Muscle of leg (tissue), 11 donors: ENCODE results near the gene CORO1C. TPM values are rescaled to one million over a fixed set of nuclear protein-coding genes. Genes with fewer than 3 reads are reported as not detected.
"Not testable (repeated sequence)": the region's sequence is repeated elsewhere in the genome, so short reads cannot be mapped to it uniquely, and the experiment has no call there.

Experiments
- DNase-seq: peaks from one replicate; pipeline ENCODE4 v3.0.0; 2013
- H3K27ac ChIP-seq: one replicate; pipeline ENCODE4 v1.5.1; 2013; ENCODE audit warnings: mild to moderate bottlenecking, low read length, control low read depth
- H3K27me3 ChIP-seq: one replicate; pipeline ENCODE4 v1.6.1; 2013; ENCODE audit warnings: low read length; ENCODE audit not compliant: control insufficient read depth, insufficient read depth
- H3K36me3 ChIP-seq: one replicate; pipeline ENCODE4 v1.6.1; 2013; ENCODE audit warnings: low read length; ENCODE audit not compliant: control insufficient read depth, insufficient read depth
- H3K4me1 ChIP-seq: one replicate; pipeline ENCODE4 v1.6.1; 2013; ENCODE audit warnings: low read length; ENCODE audit not compliant: control insufficient read depth, insufficient read depth
- H3K4me3 ChIP-seq: one replicate; pipeline ENCODE4 v1.5.1; 2013; ENCODE audit warnings: low read length, control low read depth
- H3K9me3 ChIP-seq: replicated peaks from 2 replicates; pipeline ENCODE4 v1.6.1; 2013; ENCODE audit warnings: low read depth, low read length; ENCODE audit not compliant: control insufficient read depth
- WGBS: methylation state at CpG from one replicate; pipeline ENCODE4 v1.1.5; 2013; ENCODE audit warnings: missing lambda C conversion rate; ENCODE audit not compliant: insufficient coverage; 5-methylcytosine and 5-hydroxymethylcytosine counted together
- polyA plus RNA-seq, 8 donors: library from polyadenylated mRNA; unstranded; fragments of 120-200 nt; gene quantifications; one replicate each; pipeline versions ENCODE4 v1.2.1 to v1.2.3, GENCODE V29; 2013; ENCODE audit warnings: inconsistent platforms in 1 of 8, low replicate concordance in 1 of 8; ENCODE audit not compliant: insufficient read length in 8 of 8, insufficient read depth in 1 of 8
- total RNA-seq: library from RNA; stranded (reverse); fragments of 120-200 nt; gene quantifications from one replicate; pipeline ENCODE4 v1.2.4, GENCODE V29; 2013

The CORO1C gene
- total and polyA plus RNA-seq, 9 donors, result 56.1 to 100 (median 70.0) TPM

DNA sequence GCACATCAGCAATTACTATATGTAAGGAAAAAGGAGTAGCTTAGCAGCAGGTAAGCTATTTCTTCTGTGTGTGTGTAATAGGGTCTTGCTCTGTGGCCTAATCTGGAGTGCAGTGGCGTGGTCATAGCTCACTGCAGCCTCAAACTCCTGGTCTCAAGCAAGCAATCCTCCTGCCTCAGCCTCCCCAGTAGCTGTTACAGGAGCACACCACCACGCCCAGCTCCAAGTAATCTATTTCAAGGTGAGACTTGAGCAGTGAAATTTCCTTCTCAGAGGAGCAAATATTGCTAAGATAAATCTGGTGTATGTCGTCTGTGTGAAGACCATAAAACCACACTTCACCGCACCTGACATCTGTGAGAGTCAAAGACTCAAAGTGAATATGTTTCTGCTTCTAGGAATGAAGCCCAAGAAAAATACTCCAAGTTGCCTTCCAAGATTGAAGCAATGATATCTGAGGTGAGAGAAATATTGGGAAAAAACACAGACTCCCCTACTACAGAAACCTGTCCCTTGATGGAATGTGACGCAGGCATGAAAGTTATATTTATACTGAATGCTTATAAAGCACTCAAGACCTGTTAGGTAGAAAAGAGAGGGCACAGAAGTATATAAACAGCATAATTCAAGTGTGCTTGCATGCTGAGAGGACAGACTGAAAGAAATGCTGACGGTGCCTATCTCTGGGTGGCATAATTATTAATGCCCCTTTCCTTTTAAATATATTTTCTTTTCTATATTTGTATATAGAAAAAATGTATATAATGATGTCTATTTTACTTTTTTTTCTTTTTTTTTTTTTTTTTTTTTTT lies 95.1 kb downstream of the CORO1C start:
- peaks cover 73% of the 10 kb centered on the region for H3K4me1 ChIP-seq
- H3K27ac ChIP-seq, result peak overlapping the region; percentile 10

DNA sequence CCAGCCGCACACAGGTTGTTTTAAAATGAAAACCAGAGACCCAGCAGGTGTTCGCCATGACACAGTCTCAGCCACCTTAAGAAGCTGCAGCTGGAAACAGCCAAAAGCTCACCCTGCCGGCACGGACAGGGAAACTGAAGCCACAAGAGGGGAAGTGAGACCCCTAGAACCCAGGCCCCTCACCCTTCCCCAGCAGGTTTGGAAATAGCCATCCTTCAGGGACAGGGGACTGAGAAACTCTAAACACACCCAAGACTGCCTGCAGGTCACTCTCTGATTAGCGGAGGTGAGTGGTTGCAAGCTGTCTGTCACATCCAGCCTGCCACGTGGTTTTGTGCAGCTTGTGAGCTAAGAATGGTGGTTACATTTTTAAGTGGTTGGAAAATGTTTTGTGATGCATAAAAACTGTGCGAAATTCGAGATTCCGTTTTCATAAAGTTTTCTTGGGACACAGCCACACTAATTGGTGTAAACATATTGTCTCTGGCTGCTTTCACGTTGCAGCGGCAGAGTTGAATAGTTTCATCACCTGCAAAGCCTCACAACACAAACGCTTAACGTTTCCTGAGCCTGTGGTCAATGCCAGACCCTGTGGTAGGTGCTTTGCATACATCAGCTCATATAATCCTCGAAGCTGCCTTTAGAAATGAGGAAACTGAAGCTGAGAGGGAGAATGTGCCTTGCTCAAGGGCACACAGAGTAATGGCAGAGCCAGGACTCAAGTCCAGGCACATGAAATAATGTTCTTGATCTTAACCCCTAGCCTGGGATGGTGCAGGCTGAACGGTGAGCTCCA lies 95.9 kb downstream of the CORO1C start:
- 31% methylated on average over 10 of the region's 15 CpGs for WGBS
- Histone ChIP-seq H3K4me3 (no peak overlapping the region), H3K4me1 (peaks cover 71% of the 10 kb centered on the region), H3K36me3 (no peaks in the 10 kb centered on the region), H3K27me3 (peaks cover 3% of the 10 kb centered on the region), H3K9me3 (no peaks in the 10 kb centered on the region), H3K27ac (peak overlapping the region; percentile 63)
- no peak for DNase-seq

More for the DNA sequence above, 95.1 kb downstream of the CORO1C start:
- DNase-seq, result no peak
- Histone ChIP-seq H3K36me3 (peaks cover 3% of the 10 kb centered on the region), H3K4me3 (no peak overlapping the region), H3K27me3 (peaks cover 3% of the 10 kb centered on the region), H3K9me3 (no peaks in the 10 kb centered on the region)
- WGBS, result no CpG with 5 or more reads among the region's 6 CpGs

DNA sequence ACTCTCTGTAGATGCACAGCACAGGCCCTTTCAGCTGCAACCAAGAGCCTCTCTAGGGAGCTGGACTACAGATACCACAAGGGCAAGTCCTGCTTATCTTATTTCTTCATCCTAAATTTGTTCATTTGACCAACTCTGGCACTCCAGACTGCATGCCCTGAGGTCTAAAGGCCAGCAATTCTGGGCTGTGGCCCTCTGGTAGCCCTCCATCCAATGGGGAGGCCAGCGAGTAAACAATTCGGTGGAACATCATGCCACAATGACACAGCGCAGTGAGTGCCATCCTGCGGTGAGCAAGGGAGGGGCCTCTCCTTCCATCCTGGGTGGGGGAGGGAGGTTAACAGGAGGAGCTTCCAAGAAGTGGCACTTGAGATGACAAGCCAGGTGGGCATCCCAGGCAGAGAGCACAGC lies 97.0 kb downstream of the CORO1C start:
- H3K27me3 ChIP-seq, result peaks cover 3% of the 10 kb centered on the region
- peaks cover 78% of the 10 kb centered on the region for H3K4me1 ChIP-seq
- WGBS, result 47% methylated on average over 4 of the region's 4 CpGs
- H3K9me3 ChIP-seq, result no peaks in the 10 kb centered on the region
- no peaks in the 10 kb centered on the region for H3K36me3 ChIP-seq
- DNase-seq, result peak; percentile 64
- no peak overlapping the region for H3K4me3 ChIP-seq
- H3K27ac ChIP-seq, result peak overlapping the region; percentile 77

DNA sequence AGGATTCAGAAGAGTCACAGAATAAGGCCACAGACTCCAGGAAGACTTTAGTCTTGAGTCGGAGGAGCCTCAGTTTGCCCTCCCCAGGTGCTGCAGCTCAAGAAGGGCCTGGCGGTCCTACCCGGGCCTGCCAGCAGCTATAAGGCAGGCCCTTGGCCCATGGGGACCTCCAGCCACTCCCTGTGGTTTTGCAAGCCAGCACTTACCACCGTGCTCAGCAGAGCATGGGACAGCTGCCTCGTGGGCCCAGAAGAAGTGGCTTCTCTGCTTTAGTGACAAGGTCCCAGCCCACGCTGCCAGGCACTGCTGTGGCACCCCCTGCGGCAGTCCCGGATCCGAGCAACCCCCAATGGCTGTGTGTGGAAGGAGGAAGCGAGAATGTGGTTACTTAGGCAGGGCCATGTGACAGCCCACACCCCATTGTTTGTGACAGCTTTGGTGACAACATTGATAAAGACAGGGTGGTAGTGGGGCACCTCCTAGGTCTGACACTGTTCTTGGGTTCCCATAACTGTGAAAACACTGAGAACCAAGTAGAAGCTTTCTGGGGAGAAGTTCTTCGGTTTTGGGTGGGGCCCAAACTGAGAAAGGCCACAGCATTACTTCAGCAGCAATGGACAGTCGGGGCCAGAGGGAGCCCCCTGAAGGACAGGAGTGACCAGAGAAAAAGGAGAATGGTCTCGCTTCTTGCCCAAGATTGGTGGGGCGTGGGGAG lies 97.6 kb downstream of the CORO1C start, which contains the start of gene SELPLG:
TSS of gene SELPLG (minus strand) at position 361 of the 715 bp plus-strand sequence. CDS start 9,587 bp downstream, outside the sequence.
- Histone ChIP-seq H3K9me3 (no peaks in the 10 kb centered on the region), H3K27me3 (peaks cover 3% of the 10 kb centered on the region), H3K36me3 (no peaks in the 10 kb centered on the region), H3K27ac (peak within 1 kb of the TSS; percentile 77), H3K4me1 (peaks cover 77% of the 10 kb centered on the region), H3K4me3 (peak within 1 kb of the TSS; percentile 11)
- DNase-seq, result peak; percentile 62
- 74% methylated on average over 13 of the region's 14 CpGs for WGBS

DNA sequence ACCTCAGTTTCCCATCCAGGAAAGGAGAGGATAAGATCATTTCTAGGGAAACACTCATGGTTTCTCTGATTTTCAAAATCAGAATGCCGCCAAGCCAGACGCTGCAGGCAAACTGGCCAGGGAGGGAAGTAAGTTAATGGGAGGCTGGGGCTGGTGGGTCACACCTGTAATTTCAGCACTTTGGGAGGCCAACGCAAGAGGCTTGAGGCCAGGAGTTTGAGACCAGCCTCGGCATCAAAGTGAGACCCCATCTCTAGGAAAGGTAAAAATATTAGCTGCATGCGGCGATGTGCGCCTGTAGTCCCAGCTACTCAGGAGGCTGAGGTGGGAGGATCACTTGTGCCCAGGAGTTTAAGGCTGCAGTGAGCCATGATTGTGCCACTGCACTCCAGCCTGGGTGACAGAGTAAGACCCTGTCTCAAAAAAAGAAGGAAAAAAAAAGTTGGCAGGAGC lies 98.2 kb downstream of the CORO1C start:
- peak overlapping the region; percentile 11 for H3K4me3 ChIP-seq
- peak overlapping the region; percentile 77 for H3K27ac ChIP-seq

DNA sequence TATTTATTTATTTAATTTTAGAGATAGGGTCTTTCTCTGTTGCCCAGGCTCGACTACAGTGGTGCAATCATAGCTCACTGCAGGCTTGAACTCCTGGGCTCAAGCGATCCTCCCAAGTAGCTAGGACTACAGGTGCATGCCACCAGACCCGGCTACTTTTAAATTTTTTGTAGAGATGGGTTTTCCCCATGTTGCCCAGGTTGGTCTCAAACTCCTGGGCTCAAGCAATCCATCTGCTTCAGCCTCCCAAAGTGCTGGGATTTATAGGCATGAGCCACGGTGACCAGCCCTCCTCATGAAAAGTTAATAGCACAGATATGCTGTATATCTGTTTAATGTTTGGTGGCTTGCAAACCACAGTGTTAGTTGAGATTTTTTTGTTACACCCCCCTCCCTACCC lies 100.1 kb downstream of the CORO1C start:
- peaks cover 65% of the 10 kb centered on the region for H3K4me1 ChIP-seq
- not testable (repeated sequence) for DNase-seq, H3K4me3 ChIP-seq, H3K27ac ChIP-seq, H3K9me3 ChIP-seq, H3K27me3 ChIP-seq, H3K36me3 ChIP-seq
- WGBS, result 86% methylated on average over 2 of the region's 4 CpGs

More for the DNA sequence above, 98.2 kb downstream of the CORO1C start:
- Histone ChIP-seq H3K9me3 (no peaks in the 10 kb centered on the region), H3K4me1 (peaks cover 76% of the 10 kb centered on the region), H3K27me3 (peaks cover 3% of the 10 kb centered on the region), H3K36me3 (no peaks in the 10 kb centered on the region)
- no peak for DNase-seq
- WGBS, result 84% methylated on average over 7 of the region's 7 CpGs

DNA sequence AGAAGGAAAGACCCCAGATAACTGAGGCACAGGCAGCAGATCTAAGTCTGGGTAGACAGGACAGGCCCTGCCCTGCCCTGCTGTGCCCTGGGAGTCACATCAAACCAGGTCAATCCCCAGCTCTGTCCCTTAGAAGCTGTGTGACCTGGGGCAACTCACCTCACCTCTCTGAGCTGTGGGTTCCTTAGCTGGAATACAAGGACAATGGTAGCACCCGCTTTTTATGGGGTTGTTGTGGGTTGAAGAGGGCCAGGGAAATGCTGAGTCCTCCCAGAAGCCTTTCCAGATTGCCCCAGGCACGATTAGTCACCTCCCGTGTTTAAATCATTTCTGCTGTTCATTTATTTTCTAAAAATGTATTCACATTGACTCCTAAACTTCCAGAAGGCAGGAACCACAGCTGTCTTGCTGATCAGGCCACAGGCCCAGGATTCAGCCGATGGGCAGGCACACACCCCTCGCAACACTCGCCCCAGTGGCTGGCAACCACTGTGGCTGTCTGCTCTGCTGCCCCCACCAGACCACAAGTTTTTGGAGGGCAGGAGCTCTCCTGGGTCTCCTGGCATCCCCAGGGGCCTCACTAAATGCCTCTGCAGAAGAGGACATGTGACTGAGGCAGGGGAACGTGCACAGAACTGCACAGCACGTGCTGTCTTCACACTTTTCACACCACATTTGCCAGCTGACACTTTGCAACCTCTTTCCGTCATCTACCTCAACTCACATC lies 100.7 kb downstream of the CORO1C start:
- H3K4me1 ChIP-seq, result peaks cover 60% of the 10 kb centered on the region
- H3K9me3 ChIP-seq, result no peaks in the 10 kb centered on the region
- H3K4me3 ChIP-seq, result no peak overlapping the region
- H3K27ac ChIP-seq, result no peak overlapping the region
- DNase-seq, result no peak
- no peaks in the 10 kb centered on the region for H3K36me3 ChIP-seq
- WGBS, result 65% methylated on average over 5 of the region's 9 CpGs
- H3K27me3 ChIP-seq, result peaks cover 3% of the 10 kb centered on the region

DNA sequence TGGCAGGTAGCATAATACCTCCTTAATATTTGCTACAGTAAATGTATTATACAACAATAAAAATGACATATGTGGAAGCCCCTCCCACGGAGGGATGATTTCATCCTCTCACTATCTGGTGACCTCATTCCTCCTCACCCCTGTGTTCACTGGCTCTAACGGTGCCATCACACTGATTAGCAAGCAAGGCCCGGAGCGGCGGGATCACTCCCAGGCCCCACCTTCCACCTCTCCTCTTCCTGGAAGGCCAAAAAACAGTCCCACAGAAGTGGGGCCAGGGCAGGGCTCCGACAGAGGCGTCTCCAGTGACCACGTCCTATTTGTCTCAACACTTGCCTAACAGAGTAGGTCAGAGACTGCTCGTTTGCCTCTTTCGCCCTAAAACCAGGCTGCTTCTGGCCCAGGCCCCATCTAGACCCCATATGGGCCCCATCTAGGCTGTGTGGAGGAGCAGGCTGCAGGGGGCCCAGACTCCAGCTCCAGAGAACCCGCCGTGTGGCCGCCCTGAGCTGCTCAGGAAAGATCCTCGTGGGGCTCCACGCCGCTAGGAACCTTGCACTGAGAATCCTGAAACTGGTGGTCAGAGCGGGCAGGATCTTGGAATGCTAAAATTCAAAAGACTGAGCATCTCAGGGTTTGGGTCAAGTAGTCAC lies 101.4 kb downstream of the CORO1C start:
- peak overlapping the region; percentile 57 for H3K27ac ChIP-seq
- DNase-seq, result peak; percentile 72
- H3K4me1 ChIP-seq, result peaks cover 53% of the 10 kb centered on the region
- no peaks in the 10 kb centered on the region for H3K9me3 ChIP-seq
- no peaks in the 10 kb centered on the region for H3K36me3 ChIP-seq
- H3K4me3 ChIP-seq, result no peak overlapping the region
- H3K27me3 ChIP-seq, result peaks cover 3% of the 10 kb centered on the region
- WGBS, result 44% methylated on average over 11 of the region's 17 CpGs

DNA sequence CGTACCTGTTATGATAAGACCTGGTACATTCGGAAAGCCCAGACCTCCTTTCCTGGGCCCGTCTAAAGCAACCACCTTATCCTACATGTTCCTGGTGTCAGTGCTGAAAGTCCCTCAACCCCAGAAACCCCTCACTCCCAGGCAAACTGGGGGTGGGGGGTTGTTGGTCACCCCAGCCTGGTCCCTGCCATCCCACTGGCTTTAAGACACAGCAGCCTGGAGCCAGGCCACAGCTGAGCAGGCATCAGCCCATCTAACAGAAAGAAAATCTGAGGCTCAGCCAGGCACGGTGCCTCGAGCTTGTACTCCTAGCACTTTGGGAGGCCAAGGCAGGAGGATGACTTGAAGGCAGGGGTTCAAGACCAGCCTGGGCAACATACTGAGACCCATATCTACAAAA lies 102.2 kb downstream of the CORO1C start:
- Histone ChIP-seq H3K4me3 (no peak overlapping the region), H3K36me3 (no peaks in the 10 kb centered on the region), H3K27ac (no peak overlapping the region), H3K27me3 (peaks cover under 1% of the 10 kb centered on the region), H3K9me3 (no peaks in the 10 kb centered on the region), H3K4me1 (peaks cover 45% of the 10 kb centered on the region)
- DNase-seq, result no peak
- WGBS, result no CpG with 5 or more reads among the region's 5 CpGs
